NCI-H2171 treated with DMSO at 0.1 percent for 48 hours (cell line): Measurements from ENCODE around the gene IPO9.
A peak's percentile ranks its signal among the peaks of the same experiment; 100 is the strongest.

Experiments used
- DNase-seq: peaks from one replicate; lab custom pipeline; 2025; lab: John Stamatoyannopoulos, UW

The IPO9 gene

DNA sequence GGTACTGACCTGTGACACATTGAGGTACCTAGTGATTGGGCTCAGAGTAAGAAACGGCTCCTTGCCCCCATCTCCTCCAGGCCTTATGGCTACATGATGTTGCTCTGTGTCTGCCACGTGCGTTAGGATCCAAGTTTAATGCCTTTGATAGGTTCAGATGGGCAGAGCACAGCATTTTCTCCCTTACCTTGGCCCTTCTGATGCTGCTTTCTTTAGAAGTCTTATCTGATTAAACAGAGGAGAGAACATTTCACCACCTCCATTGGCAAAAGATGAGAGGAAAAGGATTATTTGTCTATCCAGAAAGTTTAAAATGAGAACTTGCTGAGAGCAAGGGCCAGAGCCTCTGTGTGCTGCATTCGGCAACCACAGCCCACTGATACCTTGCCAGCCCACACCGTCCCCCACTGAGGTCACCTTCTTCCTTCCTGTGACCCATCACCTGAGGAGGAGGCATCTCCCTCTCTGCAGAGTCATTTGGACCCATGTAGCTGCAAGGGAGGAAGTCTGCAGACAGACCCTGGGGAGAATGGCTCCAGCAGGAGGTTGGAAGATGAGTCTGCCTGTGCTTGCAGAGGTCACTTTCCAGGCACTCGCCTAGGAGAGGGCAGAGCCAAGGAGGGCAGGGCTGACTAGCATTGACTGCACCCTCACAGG lies 76.4 kb downstream of the IPO9 start:
- DNase-seq: no peak

GRCh38 chr1:201906336-201906735 lies 77.4 kb downstream of the IPO9 start:
- DNase-seq: peak; percentile 51

DNA sequence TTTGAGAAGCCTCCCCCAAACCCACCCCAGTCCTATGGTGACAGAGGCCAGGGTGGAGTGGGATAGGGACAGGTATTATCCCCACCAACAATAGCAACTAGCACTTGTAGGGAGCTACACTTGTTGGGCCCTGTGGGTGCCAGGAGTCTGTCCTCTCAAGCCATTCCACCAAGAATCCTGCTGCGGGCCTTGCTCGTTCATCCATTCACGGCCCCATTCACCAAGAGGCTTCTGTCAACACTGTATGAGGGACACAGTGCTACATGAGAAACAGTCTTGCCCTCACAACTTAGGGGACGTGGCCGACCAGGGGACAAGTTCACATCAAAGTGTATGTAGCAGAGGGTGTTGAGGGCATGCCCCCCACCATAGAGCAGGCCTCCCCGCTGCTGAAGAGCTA lies 78.7 kb downstream of the IPO9 start:
- no peak for DNase-seq

DNA sequence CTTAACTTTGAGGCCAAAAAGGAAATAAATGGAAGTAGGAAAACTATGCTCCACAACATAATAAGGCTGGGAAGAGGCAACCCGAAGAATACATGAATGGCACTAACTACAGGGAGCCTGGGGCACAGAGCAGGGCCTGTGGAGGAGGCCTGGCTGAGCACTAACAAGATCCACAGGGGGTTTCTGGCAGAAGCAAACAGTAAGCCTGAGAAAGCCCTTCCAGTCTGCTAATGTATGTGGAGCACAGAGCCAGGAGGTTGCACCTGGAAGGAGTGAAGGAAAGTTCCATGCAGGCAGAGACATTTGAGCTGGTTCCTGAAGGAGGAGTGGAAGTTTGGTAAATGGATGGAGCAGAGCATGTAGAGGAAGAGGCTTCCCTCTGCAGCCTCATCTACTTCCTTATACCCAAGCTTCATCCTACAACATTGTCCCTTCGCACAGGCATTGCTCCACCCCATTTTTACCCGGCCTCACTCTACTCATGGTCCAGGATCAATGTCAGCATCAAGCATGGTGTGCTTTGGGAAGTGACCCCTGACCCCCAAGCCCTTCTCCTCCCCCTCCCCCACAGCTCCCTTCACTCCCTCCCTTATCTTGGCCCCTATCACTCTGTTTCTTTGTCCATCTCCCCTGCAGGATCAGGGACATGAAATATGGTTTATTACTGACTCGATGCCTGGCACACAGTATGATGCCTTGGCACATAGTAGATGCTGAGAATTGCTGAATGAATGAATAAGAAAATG lies 83.0 kb downstream of the IPO9 start:
- no peak for DNase-seq

DNA sequence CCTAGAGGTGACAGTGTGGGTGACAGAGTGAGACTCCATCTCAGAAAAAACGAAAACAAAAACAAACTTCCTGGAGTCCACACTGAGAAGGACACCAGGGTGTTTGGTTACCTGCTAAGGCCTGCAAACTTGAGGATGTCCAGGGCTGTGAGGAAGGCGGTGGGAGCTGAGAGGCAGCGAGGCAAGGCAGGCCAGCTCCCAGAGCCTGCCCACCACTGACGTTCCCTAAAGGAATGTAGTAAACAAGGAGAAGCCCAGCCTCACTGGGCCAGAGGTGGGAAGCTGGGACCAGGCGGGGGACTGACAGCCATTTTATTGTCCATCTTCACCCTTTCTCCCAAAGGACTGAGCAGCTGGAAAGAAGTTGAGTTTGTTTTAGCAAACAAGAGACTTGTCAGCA lies 83.9 kb downstream of the IPO9 start:
- no peak for DNase-seq

- DNase-seq: peak; percentile 26
These were observed 85.7 kb downstream of the IPO9 start for GRCh38 chr1:201914456-201915235.

DNA sequence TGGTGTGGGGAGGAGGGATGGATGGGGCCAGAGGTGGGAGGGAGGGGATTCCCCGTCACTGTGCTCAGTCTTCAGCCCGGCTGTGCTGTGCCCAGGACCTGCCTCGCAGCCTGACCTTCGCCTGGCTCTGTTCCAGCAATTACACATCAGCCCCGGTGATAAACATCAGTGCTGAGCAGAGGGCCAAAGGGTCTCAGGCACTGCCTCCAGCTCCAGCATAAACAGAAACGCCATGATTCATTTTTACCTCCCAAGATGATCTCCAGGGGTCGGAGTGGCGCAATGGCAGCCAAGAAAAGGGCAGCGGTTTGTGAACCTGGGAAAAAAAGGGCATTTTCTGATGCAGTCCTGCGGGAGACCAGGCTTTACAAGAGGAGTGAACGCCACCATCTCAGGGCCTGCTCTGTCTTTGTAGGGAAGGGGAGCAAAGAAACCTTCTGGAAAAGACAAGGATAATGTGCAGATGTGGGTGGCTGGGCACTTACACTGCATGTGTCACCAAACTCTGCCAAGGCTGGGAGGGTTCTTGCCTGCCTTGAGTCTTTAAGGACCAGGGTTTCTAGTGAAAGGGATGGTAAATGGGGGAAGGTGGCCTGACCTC lies 87.8 kb downstream of the IPO9 start:
- DNase-seq: peak; percentile 23

GRCh38 chr1:201917362-201918033 lies 88.5 kb downstream of the IPO9 start:
- DNase-seq: no peak

GRCh38 chr1:201918343-201918742 lies 89.4 kb downstream of the IPO9 start:
- no peak for DNase-seq

GRCh38 chr1:201921952-201922558 lies 93.1 kb downstream of the IPO9 start:
- DNase-seq: no peak

- DNase-seq: peak; percentile 44
These were observed 96.3 kb downstream of the IPO9 start for GRCh38 chr1:201925301-201925567.

DNA sequence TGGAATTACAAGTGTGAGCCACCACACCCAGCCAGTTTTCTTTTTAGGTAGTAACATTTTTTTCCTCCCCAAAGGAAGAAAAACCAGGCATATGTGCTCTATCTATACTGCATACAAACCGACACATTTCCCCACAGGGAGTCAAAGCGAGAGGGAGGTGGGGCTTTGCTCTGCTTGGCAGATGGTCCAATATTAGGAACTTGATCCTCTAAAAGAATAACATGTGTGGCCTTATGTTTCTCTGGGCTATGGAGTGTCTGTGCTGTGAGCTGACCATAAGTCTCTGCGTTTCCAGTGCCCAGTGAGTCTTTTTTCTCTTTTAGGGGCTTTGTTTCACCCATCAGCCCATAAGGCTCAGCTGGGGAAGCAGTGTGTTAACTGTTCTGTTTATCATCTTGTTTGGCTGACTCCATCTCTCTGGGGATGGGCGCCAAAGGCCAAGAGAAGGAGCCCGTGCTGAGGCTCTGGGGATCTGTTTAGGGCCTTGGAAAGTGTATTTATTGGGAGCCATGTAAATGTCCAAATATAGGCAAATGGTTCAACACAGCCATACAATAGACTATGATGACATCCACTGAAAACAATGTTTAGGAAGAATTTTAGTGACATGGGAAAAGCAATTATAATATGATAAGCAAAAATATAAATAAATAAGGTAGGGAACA lies 97.2 kb downstream of the IPO9 start:
- peak; percentile 97 for DNase-seq

DNA sequence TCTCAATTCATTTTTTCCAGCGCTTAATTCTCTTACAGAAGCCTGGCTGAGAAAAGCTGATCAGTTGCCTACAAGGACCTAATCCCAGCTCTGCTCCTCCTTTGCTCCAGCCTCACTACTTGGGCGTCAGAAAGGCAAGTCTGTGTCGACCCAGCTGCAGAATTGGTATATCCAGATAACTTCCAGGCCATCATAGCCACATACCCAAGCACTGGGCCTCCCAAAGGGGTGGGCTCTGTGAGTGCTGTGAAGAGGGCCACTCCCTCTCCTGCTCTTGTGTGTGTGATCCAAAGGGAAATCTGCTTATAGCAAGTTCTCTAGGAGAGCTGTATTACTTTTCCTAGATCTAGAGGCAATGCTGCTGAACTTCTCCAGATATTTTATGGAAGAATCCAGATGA lies 99.3 kb downstream of the IPO9 start:
- no peak for DNase-seq

DNA sequence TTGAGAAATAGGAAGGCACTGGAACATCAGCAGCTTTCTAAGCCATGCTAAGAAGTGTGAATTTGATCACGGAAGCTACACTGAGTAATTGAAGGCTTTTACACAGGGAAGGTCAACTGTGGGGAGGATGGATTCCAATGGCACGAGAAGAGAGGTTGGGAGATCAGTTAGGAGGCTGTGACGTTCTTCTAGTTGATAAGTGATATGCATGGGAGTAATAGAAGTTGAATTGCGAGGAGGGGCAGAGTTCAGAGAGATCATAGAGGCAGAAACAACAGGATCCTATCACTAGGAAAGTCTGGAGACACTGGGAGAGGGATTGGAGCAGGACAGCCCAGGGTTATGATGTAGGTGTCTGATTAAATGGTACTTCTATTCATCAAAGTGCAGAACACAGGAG lies 101.2 kb downstream of the IPO9 start:
- DNase-seq: no peak

- DNase-seq: no peak
These were observed 101.8 kb downstream of the IPO9 start for GRCh38 chr1:201930803-201931202.
